Right lobe of liver (tissue), 4 donors: ENCODE results near the gene RPL28.

ENCODE experiments used
- CTCF ChIP-seq, 4 donors: fragments of 200-600 bp in 3 of 4; fragments of 450-650 bp in 1 of 4; IDR thresholded peaks; one replicate each; pipeline versions ENCODE4 v1.5.1 to v1.8.0; 2016 to 2022; ENCODE audit warnings: antibody characterized with exemption in 4 of 4, mild to moderate bottlenecking in 2 of 4
- POLR2A ChIP-seq: fragments of 450-650 bp; IDR thresholded peaks from one replicate; pipeline ENCODE4 v1.6.1; 2017; ENCODE audit warnings: antibody characterized with exemption, mild to moderate bottlenecking
- donor health status: DM: no; HTN: no; CAD: no.
- donor health status: DM: no; HTN: no; CAD: no.
- donor health status: DM: no; HTN: yes; CAD: no.

GRCh38 chr19:55353803-55354697 is 31.7 kb upstream of the RPL28 start:
- TF ChIP-seq CTCF (IDR thresholded peaks at IDR 0.05) (no peak), POLR2A (no peak)
